ENCODE data around the gene SSX2IP.

DNA sequence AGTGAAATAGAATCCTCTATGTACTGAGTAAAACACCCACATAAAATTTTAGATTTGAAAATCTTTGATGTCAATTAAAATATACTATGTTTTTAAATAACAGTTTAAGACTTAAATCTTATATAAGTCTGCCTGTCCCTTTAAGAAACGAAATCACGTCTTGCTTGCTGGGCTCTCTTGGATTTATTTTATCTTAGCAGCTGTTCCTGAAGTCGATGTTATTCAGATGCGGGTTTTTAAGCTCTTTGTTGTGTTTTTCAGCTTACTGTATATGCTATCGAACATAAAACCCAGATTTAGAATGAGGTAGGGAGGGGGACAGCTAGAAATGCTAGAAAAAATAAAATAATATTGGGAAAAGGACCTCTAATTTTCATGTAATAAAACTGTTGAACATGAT lies 11.1 kb upstream of the SSX2IP start:
- TF ChIP-seq, protein P1, sequence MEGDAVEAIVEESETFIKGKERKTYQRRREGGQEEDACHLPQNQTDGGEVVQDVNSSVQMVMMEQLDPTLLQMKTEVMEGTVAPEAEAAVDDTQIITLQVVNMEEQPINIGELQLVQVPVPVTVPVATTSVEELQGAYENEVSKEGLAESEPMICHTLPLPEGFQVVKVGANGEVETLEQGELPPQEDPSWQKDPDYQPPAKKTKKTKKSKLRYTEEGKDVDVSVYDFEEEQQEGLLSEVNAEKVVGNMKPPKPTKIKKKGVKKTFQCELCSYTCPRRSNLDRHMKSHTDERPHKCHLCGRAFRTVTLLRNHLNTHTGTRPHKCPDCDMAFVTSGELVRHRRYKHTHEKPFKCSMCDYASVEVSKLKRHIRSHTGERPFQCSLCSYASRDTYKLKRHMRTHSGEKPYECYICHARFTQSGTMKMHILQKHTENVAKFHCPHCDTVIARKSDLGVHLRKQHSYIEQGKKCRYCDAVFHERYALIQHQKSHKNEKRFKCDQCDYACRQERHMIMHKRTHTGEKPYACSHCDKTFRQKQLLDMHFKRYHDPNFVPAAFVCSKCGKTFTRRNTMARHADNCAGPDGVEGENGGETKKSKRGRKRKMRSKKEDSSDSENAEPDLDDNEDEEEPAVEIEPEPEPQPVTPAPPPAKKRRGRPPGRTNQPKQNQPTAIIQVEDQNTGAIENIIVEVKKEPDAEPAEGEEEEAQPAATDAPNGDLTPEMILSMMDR (IDR thresholded peaks at IDR 0.05): no peak
- no peak for TF ChIP-seq POLR2AphosphoS5 (IDR thresholded peaks at IDR 0.05)

Data from prostate gland (tissue), 2 donors.